Stimulated activated CD4-positive, alpha-beta T cell treated with anti-CD3 and anti-CD28 coated beads, Interleukin-1b, Interleukin-23, amount 100 ng/mL, for 1 hour (primary cell): ENCODE measurements around the gene ERI3.
"Not testable (repeated sequence)": the region's sequence is repeated elsewhere in the genome, so short reads cannot be mapped to it uniquely, and the experiment has no call there.

Experiments used
- DNase-seq, 2 donors: peaks; one replicate each; pipeline ENCODE4 v3.0.0-alpha.2; 2020; ENCODE audit warnings: low read depth in 2 of 2

The ERI3 gene

DNA sequence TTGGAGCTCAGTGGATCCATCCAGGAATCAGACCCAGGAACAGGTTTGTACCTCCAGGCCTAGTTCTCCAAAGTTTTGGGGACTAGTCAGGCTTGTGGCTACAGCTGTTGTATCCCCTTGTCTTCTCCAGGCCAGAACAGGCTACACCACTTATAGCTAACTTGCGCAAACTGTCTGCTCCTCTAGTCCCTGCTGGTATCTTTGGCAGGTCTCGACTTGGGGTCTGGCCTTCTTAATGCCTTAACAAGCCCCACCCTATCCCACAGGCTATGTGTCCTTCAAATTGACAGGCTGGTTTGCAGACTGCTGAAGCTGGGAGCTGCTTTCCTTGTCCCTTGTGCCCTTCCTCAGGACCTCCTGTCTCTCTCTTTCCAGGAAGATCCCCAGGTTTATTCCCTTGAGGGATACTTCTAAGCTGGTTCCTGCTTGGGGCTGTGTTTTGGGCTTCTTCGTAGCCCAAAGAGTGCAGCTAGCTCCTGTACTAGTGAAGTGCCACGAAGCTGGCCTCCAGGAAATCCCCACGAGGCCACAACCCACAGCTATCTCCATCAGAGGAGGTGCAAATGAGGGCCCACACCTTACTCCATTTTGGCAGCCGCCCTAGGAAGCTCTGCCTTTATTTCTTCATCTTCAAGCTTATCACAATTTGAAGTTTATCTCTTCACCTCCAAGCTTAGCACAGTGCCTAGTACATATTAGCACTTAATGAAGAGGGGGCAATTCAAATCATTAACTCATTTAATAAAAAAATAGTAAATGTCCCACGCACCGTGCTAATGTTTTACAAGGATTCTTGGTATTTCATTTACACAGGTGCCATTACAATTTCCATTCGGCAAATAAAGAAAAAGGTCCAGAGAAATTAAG, 142.5 kb downstream of the ERI3 start:
- DNase-seq, result no peak

- no peak for DNase-seq
Measured at GRCh38 chr1:44210595-44210994, 144.5 kb downstream of the ERI3 start.

DNA sequence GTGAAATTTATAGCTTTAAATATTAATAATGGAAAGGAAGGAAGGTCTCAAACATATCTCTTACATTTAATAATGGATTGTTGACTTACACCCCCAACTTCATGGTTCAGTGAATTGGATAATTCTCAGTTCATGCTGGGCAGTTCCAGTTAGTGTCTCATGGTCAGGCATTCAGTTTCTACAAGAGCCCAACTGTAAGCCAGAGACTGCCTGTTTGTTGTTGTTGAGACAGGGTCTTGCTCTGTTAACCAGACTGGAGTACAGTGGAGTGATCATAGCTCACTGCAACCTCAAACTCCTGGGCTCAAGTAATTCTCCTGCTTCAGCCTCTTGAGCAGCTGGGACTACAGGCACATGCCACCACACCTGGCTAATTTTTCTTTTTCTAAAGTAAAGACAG, 146.8 kb downstream of the ERI3 start:
- DNase-seq, result no peak

GRCh38 chr1:44206545-44206944, 148.5 kb downstream of the ERI3 start:
- DNase-seq, result not testable (repeated sequence)

DNA sequence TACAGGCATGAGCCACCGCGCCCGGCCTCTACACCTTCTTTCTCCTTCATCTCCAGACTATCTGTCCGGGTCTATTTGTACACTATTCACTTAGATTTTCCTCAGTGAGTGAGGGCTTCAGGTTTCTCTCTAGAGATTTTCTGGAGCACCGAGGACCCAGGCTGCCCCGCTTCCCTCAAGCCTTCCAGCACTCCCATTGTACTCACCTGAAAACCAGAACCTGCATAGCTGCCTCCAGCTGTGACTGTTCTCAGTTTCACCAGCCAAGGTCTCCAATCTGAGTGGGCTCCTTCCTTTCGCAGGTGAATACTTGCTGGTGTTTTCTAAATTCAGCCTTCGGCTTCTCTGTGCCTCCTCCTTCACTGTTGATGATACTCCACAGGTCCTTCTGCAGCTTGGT, 154.7 kb downstream of the ERI3 start:
- no peak for DNase-seq

DNA sequence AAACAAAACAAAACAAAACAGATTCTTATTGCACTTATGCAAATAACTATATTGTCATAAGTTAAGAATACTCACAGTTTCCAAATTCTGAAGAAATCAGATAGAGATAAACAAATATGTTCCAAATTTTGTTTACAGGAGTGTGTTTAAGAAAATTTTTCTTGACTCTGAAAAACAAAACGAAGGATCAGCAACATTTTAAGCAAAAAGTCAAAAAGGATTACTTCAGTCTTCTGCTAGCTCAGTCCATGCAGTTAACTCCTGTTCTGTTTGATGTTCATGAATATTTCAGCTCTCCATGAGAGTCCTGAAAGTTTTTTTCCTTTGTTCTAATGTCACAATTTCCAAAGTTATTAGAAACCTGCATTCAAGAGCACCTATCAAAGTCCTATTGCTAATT, 180.4 kb downstream of the ERI3 start:
- no peak for DNase-seq
